H9 (cell line): ENCODE results near the gene WAPL. TPM values are rescaled to one million over a fixed set of nuclear protein-coding genes. Genes with fewer than 3 reads are reported as not detected.
A peak's percentile ranks its signal among the peaks of the same experiment; 100 is the strongest.

Experiments used
- DNase-seq: peaks from one replicate; pipeline ENCODE4 v3.0.0-alpha.2; 2017
- H2AFZ ChIP-seq: one replicate; pipeline ENCODE4 v1.6.1; 2013; ENCODE audit warnings: mild to moderate bottlenecking, low read length, control low read depth, moderate library complexity
- H2AK5ac ChIP-seq: 2 replicates; pipeline ENCODE4 v1.6.1; 2013; ENCODE audit warnings: low read length, control low read depth, mixed read lengths; ENCODE audit not compliant: insufficient read length
- H2BK120ac ChIP-seq: one replicate; pipeline ENCODE4 v1.6.1; 2013; ENCODE audit warnings: low read depth, mild to moderate bottlenecking, low read length, control low read depth, inconsistent platforms; ENCODE audit not compliant: poor library complexity, severe bottlenecking
- H2BK12ac ChIP-seq: 2 replicates; pipeline ENCODE4 v1.6.1; 2013; ENCODE audit warnings: low read length, control low read depth, mixed read lengths, low read depth; ENCODE audit not compliant: insufficient read length
- H2BK15ac ChIP-seq: 2 replicates; pipeline ENCODE4 v1.6.1; 2013; ENCODE audit warnings: low read depth, low read length, control low read depth
- H2BK20ac ChIP-seq: one replicate; pipeline ENCODE4 v1.6.1; 2013; ENCODE audit warnings: low read depth, mild to moderate bottlenecking, low read length, control low read depth, inconsistent platforms; ENCODE audit not compliant: poor library complexity, severe bottlenecking
- H2BK5ac ChIP-seq: 2 replicates; pipeline ENCODE4 v1.6.1; 2013; ENCODE audit warnings: low read length, control low read depth, mixed read lengths; ENCODE audit not compliant: insufficient read length
- H3K14ac ChIP-seq: 2 replicates; pipeline ENCODE4 v1.6.1; 2013; ENCODE audit warnings: low read length, control low read depth; ENCODE audit not compliant: insufficient read depth
- H3K18ac ChIP-seq: 2 replicates; pipeline ENCODE4 v1.6.1; 2013; ENCODE audit warnings: low read depth, mild to moderate bottlenecking, mixed read lengths, low read length, control low read depth; ENCODE audit not compliant: insufficient read length
- H3K23ac ChIP-seq: 2 replicates; pipeline ENCODE4 v1.6.1; 2013; ENCODE audit warnings: low read length, control low read depth, mixed read lengths, low read depth; ENCODE audit not compliant: insufficient read length
- H3K23me2 ChIP-seq: 2 replicates; pipeline ENCODE4 v1.6.1; 2013; ENCODE audit warnings: low read depth, mild to moderate bottlenecking, mixed read lengths, low read length, control low read depth; ENCODE audit not compliant: insufficient read length, poor library complexity, severe bottlenecking
- H3K27ac ChIP-seq: 2 replicates; pipeline ENCODE4 v1.5.1; 2013; ENCODE audit warnings: low read length, control low read depth, mixed read lengths, low read depth; ENCODE audit not compliant: insufficient read length
- H3K27me3 ChIP-seq: 2 replicates; pipeline ENCODE4 v1.6.1; 2013; ENCODE audit warnings: low read length, control low read depth, inconsistent platforms; ENCODE audit not compliant: insufficient read depth
- H3K4ac ChIP-seq: 2 replicates; pipeline ENCODE4 v1.6.1; 2013; ENCODE audit warnings: low read depth, mild to moderate bottlenecking, control low read depth, inconsistent platforms, low read length, moderate library complexity
- H3K4me1 ChIP-seq: 2 replicates; pipeline ENCODE4 v1.6.1; 2013; ENCODE audit warnings: low read length, control low read depth, inconsistent platforms; ENCODE audit not compliant: insufficient read depth
- H3K4me2 ChIP-seq: 2 replicates; pipeline ENCODE4 v1.6.1; 2013; ENCODE audit warnings: low read length, control low read depth, mixed read lengths; ENCODE audit not compliant: insufficient read length, insufficient read depth
- H3K56ac ChIP-seq: 2 replicates; pipeline ENCODE4 v1.6.1; 2013; ENCODE audit warnings: low read depth, mild to moderate bottlenecking, mixed read lengths, low read length, control low read depth; ENCODE audit not compliant: insufficient read length
- H3K79me1 ChIP-seq: 2 replicates; pipeline ENCODE4 v1.6.1; 2013; ENCODE audit warnings: low read depth, mild to moderate bottlenecking, moderate library complexity, low read length, control low read depth, inconsistent platforms; ENCODE audit not compliant: insufficient read depth, poor library complexity, severe bottlenecking
- H3K79me2 ChIP-seq: 2 replicates; pipeline ENCODE4 v1.6.1; 2013; ENCODE audit warnings: low read length, control low read depth, inconsistent platforms; ENCODE audit not compliant: insufficient read depth
- H3K9ac ChIP-seq: 2 replicates; pipeline ENCODE4 v1.6.1; 2013; ENCODE audit warnings: low read length, control low read depth, mixed read lengths; ENCODE audit not compliant: insufficient read length; ENCODE audit errors: extremely low read depth
- H3K9me3 ChIP-seq: one replicate; pipeline ENCODE4 v1.6.1; 2013; ENCODE audit warnings: low read depth, low read length, inconsistent platforms; ENCODE audit not compliant: control insufficient read depth
- H3T11ph ChIP-seq: one replicate; pipeline ENCODE4 v1.6.1; 2013; ENCODE audit warnings: mild to moderate bottlenecking, low read length, control low read depth, inconsistent platforms
- H4K20me1 ChIP-seq: one replicate; pipeline ENCODE4 v1.6.1; 2013; ENCODE audit not compliant: control insufficient read depth, insufficient read length, insufficient read depth
- H4K5ac ChIP-seq: 2 replicates; pipeline ENCODE4 v1.6.1; 2013; ENCODE audit warnings: low read depth, mild to moderate bottlenecking, mixed read lengths, low read length, control low read depth; ENCODE audit not compliant: insufficient read length
- H4K8ac ChIP-seq: replicated peaks from 2 replicates; pipeline ENCODE4 v1.6.1; 2013; ENCODE audit warnings: low read length, control low read depth, mixed read lengths, low read depth; ENCODE audit not compliant: insufficient read length
- H4K91ac ChIP-seq: 2 replicates; pipeline ENCODE4 v1.6.1; 2013; ENCODE audit warnings: low read depth, mild to moderate bottlenecking, moderate library complexity, mixed read lengths, low read length, control low read depth; ENCODE audit not compliant: insufficient read length
- H3K27ac Mint-ChIP-seq, 3 experiments: 2 replicates in 2 of 3; 3 replicates in 1 of 3; pipeline ENCODE4 v1.8.0; 2020 to 2021; ENCODE audit warnings: mixed read lengths in 3 of 3, mild to moderate bottlenecking in 1 of 3, moderate library complexity in 1 of 3
- H3K27me3 Mint-ChIP-seq: 2 replicates; pipeline ENCODE4 v1.8.0; 2021; ENCODE audit warnings: low read depth, mild to moderate bottlenecking, moderate library complexity, mixed read lengths
- H3K36me3 Mint-ChIP-seq, 3 experiments: 2 replicates in 2 of 3; 3 replicates in 1 of 3; pipeline ENCODE4 v1.8.0; 2020 to 2021; ENCODE audit warnings: low read depth in 3 of 3, mixed read lengths in 3 of 3; ENCODE audit not compliant: insufficient read depth in 1 of 3
- H3K4me1 Mint-ChIP-seq, 2 experiments: 2 replicates each; pipeline ENCODE4 v1.8.0; 2020; ENCODE audit warnings: mixed read lengths in 2 of 2
- H3K4me3 Mint-ChIP-seq, 2 experiments: 2 replicates in 1 of 2; 3 replicates in 1 of 2; pipeline ENCODE4 v1.8.0; 2020 to 2021; ENCODE audit warnings: mild to moderate bottlenecking in 2 of 2, mixed read lengths in 2 of 2, moderate library complexity in 1 of 2
- H3K9me3 Mint-ChIP-seq, 2 experiments: 2 replicates in 1 of 2; 3 replicates in 1 of 2; pipeline ENCODE4 v1.8.0; 2020; ENCODE audit warnings: mild to moderate bottlenecking in 2 of 2, mixed read lengths in 2 of 2, moderate library complexity in 1 of 2
- WGBS: extraction: QIAGEN DNeasy Blood & Tissue Kit; methylation state at CpG from one replicate; pipeline ENCODE4 v1.1.7; 2013; ENCODE audit warnings: missing lambda C conversion rate, low lambda C conversion rate, mixed read lengths; ENCODE audit not compliant: insufficient read length; ENCODE audit errors: extremely low coverage; 5-methylcytosine and 5-hydroxymethylcytosine counted together
- total RNA-seq: library from RNA; stranded (reverse); gene quantifications from 2 replicates; pipeline ENCODE4 v1.2.1, GENCODE V29; 2021
- TF ChIP-seq, protein P1 (sequence below): fragments of 200-600 bp; sonication (generic); conservative IDR thresholded peaks from 3 replicates; pipeline ENCODE4 v1.8.0; 2021; ENCODE audit warnings: antibody characterized with exemption, mild to moderate bottlenecking

The WAPL gene
- total RNA-seq, 1 experiment from 2014 or later, result 61.4 TPM

- no peak overlapping the region for H3K14ac ChIP-seq
- no peak overlapping the region for H3K23ac ChIP-seq
- H3K79me1 ChIP-seq, result no peaks in the 10 kb centered on the region
- no peaks in the 10 kb centered on the region for H3K27me3 ChIP-seq
- TF ChIP-seq, protein P1, sequence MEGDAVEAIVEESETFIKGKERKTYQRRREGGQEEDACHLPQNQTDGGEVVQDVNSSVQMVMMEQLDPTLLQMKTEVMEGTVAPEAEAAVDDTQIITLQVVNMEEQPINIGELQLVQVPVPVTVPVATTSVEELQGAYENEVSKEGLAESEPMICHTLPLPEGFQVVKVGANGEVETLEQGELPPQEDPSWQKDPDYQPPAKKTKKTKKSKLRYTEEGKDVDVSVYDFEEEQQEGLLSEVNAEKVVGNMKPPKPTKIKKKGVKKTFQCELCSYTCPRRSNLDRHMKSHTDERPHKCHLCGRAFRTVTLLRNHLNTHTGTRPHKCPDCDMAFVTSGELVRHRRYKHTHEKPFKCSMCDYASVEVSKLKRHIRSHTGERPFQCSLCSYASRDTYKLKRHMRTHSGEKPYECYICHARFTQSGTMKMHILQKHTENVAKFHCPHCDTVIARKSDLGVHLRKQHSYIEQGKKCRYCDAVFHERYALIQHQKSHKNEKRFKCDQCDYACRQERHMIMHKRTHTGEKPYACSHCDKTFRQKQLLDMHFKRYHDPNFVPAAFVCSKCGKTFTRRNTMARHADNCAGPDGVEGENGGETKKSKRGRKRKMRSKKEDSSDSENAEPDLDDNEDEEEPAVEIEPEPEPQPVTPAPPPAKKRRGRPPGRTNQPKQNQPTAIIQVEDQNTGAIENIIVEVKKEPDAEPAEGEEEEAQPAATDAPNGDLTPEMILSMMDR, result no peak
- no peak overlapping the region for H4K8ac ChIP-seq
- no peak overlapping the region for H4K91ac ChIP-seq
- H3K18ac ChIP-seq, result no peak overlapping the region
- H3K23me2 ChIP-seq, result no peaks in the 10 kb centered on the region
- Mint-ChIP-seq H3K4me1 (no peaks in the 10 kb centered on the region), H3K9me3 (no peaks in the 10 kb centered on the region), H3K4me3 (no peak overlapping the region), H3K27ac (peak overlapping the region; percentile 4 to 22 (median 10); a peak in 3 of 7 replicates), H3K27me3 (no peaks in the 10 kb centered on the region), H3K36me3 (peaks cover 42 to 91% (median 68%) of the 10 kb centered on the region in 3 experiments)
- H2BK120ac ChIP-seq, result no peak overlapping the region
- H3T11ph ChIP-seq, result no peak overlapping the region
- H2BK5ac ChIP-seq, result no peak overlapping the region
- no peak overlapping the region for H3K9ac ChIP-seq
- no CpG with 5 or more reads among the region's 1 CpG for WGBS
- H3K27ac ChIP-seq, result no peak overlapping the region
- no peak overlapping the region for H2AK5ac ChIP-seq
- H2AFZ ChIP-seq, result no peak overlapping the region
- no peak for DNase-seq
- H3K9me3 ChIP-seq, result no peaks in the 10 kb centered on the region
- no peaks in the 10 kb centered on the region for H4K20me1 ChIP-seq
- no peak overlapping the region for H2BK15ac ChIP-seq
- no peak overlapping the region for H3K56ac ChIP-seq
- H3K79me2 ChIP-seq, result no peaks in the 10 kb centered on the region
- no peak overlapping the region for H4K5ac ChIP-seq
- H2BK20ac ChIP-seq, result no peak overlapping the region
- H3K4ac ChIP-seq, result no peak overlapping the region
- no peaks in the 10 kb centered on the region for H3K4me1 ChIP-seq
- no peak overlapping the region for H3K4me2 ChIP-seq
- H2BK12ac ChIP-seq, result no peak overlapping the region
Measured at GRCh38 chr10:86447432-86447831, 74.2 kb downstream of the WAPL start.
